ENCODE data around the gene PBX4.
"Not testable (repeated sequence)": the region's sequence is repeated elsewhere in the genome, so short reads cannot be mapped to it uniquely, and the experiment has no call there.

PBX4 gene

GRCh38 chr19:19618219-19619051 is at the start of gene PBX4:
PBX4 (minus strand) TSS chr19:19618687; CDS start chr19:19618629, 58 bp downstream.
- peak; percentile 85 for DNase-seq

- DNase-seq: not testable (repeated sequence)
These were observed 47.0 kb upstream of the PBX4 start for GRCh38 chr19:19665420-19665948.

GRCh38 chr19:19663256-19664120 is 45.0 kb upstream of the PBX4 start, which contains the start of gene ATP13A1:
ATP13A1 (minus strand) TSS chr19:19663676; CDS start chr19:19663666, 10 bp downstream.
- DNase-seq: peak; percentile 98

GRCh38 chr19:19662871-19663255 is 44.4 kb upstream of the PBX4 start:
- DNase-seq: no peak

- DNase-seq: no peak
These were observed 43.9 kb upstream of the PBX4 start for GRCh38 chr19:19662344-19662743.

GRCh38 chr19:19661675-19662251 is 43.3 kb upstream of the PBX4 start:
- no peak for DNase-seq

- no peak for DNase-seq
These were observed 42.7 kb upstream of the PBX4 start for GRCh38 chr19:19661141-19661674.

GRCh38 chr19:19659646-19660245 is 41.3 kb upstream of the PBX4 start:
- DNase-seq: no peak

GRCh38 chr19:19657397-19657783 is 38.9 kb upstream of the PBX4 start:
- DNase-seq: no peak

GRCh38 chr19:19656451-19657396 is 38.2 kb upstream of the PBX4 start:
- DNase-seq: no peak

- DNase-seq: no peak
These were observed 37.3 kb upstream of the PBX4 start for GRCh38 chr19:19655641-19656343.

- no peak for DNase-seq
These were observed 36.6 kb upstream of the PBX4 start for GRCh38 chr19:19655051-19655594.

- no peak for DNase-seq
These were observed 36.0 kb upstream of the PBX4 start for GRCh38 chr19:19654441-19654840.

GRCh38 chr19:19653597-19654147 is 35.2 kb upstream of the PBX4 start:
- no peak for DNase-seq

GRCh38 chr19:19652482-19653295 is 34.2 kb upstream of the PBX4 start:
- no peak for DNase-seq

GRCh38 chr19:19651076-19651475 is 32.6 kb upstream of the PBX4 start:
- peak; percentile 42 for DNase-seq

GRCh38 chr19:19650331-19650730 is 31.8 kb upstream of the PBX4 start:
- DNase-seq: no peak

GRCh38 chr19:19649580-19649995 is 31.1 kb upstream of the PBX4 start:
- DNase-seq: no peak

GRCh38 chr19:19649155-19649554 is 30.7 kb upstream of the PBX4 start:
- DNase-seq: no peak

Measured in midbrain (tissue), 1 donor.